HepG2 (cell line): ENCODE measurements around the gene ALDH7A1.

ENCODE experiments used
- HNRNPH1 ChIP-seq: fragments of 200-400 bp; formaldehyde crosslinking; optimal IDR thresholded peaks from 2 replicates; pipeline ENCODE3; 2017; ENCODE audit warnings: mild to moderate bottlenecking, low read depth, low read length
- NFIC ChIP-seq: IDR thresholded peaks from 2 replicates; pipeline ENCODE4 v1.6.1; 2012; ENCODE audit warnings: mild to moderate bottlenecking, low read length, inconsistent platforms

DNA sequence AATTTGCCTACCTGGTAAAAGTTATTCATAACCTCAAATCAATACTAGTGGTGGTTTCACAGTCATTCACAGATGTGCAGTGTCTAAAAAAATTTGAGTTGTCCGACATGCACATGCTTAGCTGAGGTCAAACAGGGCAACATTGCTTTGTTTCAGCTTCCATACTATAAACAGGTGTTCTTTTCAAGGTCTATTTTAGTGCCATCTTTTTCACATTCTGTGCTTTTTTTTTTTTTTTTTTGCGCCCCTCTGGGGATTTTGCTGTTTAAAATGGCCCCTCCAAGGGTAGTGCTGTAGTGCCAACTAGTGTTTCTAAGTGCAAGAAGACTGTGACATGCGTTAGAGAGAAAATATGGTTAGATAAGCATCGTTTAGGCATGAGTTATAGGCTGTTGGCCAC lies 20.3 kb upstream of the ALDH7A1 start:
- TF ChIP-seq NFIC (no peak), HNRNPH1 (no peak)
